ENCODE results near the gene MORC1.

The MORC1 gene

DNA sequence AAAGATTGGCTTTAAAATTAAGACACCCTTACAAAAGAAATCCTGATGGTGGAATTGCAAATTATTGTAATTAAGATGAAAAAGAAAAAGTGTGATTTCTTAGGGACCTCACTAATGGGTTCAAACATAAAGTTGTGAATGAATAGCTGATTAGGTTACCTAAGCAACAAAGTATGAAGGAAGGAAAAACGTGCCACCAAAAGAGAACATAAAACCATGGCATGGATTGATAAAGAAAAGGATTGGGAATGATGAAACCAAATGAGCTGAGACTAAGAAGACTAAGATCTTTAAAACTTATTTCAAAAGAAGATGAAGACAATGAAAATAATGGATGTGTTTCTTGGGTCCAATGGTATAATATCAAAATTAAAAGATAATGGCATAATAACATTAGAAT is 132.1 kb downstream of the MORC1 start:
- DNase-seq (ENCODE audit: low read depth), result no peak
- TF ChIP-seq, protein P1, sequence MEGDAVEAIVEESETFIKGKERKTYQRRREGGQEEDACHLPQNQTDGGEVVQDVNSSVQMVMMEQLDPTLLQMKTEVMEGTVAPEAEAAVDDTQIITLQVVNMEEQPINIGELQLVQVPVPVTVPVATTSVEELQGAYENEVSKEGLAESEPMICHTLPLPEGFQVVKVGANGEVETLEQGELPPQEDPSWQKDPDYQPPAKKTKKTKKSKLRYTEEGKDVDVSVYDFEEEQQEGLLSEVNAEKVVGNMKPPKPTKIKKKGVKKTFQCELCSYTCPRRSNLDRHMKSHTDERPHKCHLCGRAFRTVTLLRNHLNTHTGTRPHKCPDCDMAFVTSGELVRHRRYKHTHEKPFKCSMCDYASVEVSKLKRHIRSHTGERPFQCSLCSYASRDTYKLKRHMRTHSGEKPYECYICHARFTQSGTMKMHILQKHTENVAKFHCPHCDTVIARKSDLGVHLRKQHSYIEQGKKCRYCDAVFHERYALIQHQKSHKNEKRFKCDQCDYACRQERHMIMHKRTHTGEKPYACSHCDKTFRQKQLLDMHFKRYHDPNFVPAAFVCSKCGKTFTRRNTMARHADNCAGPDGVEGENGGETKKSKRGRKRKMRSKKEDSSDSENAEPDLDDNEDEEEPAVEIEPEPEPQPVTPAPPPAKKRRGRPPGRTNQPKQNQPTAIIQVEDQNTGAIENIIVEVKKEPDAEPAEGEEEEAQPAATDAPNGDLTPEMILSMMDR (IDR thresholded peaks at IDR 0.05; ENCODE audit: control insufficient read depth, insufficient read depth, low read depth, low read length, missing control alignments), result no peak

DNA sequence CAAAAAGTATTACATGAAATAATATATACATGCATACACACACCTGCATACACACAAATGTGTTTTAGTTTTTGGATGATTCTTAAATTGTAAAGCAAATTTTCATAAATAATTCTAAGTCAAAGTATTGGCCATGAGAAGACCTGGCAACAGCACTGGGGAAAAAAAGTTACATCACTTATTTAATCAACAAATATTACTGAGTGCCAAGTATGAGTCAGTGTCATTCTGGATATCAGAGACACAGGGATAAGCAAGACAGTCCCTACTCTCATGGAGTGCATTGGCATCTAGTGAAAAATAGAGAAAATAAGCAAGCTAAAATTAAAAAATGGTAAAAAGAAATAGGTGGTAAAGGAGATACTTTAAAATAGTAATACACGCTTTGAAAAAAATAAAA is 134.9 kb downstream of the MORC1 start:
- TF ChIP-seq, protein P1 (IDR thresholded peaks at IDR 0.05; ENCODE audit: control insufficient read depth, insufficient read depth, low read depth, low read length, missing control alignments), result no peak
- no peak for DNase-seq (ENCODE audit: low read depth)
- H3K4me3 ChIP-seq (ENCODE audit: control insufficient read depth, low read depth, low read length), result no peak overlapping the region

More for the DNA sequence above, 132.1 kb downstream of the MORC1 start:
- H3K4me3 ChIP-seq (ENCODE audit: control insufficient read depth, low read depth, low read length), result no peak overlapping the region

DNA sequence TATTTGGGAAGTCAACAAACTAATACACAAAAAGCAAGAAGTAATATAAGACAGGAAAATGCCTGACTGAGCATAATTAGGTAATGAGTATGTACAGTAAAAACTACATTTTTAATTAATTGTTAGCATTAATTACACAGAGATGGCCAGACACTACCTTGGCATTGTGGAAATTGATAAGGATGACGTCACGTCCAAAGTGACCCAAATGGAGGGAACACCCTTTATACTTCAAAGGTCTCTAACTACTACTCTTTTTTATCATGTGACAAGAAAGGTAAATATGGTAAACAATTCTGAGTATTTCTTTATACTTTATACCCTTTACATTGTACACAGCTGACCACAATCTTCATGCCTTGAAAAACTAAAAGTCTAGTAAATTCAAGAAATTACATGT is 141.9 kb downstream of the MORC1 start:
- no peak overlapping the region for H3K4me3 ChIP-seq (ENCODE audit: control insufficient read depth, low read depth, low read length)
- TF ChIP-seq, protein P1 (IDR thresholded peaks at IDR 0.05; ENCODE audit: control insufficient read depth, insufficient read depth, low read depth, low read length, missing control alignments), result no peak
- DNase-seq (ENCODE audit: low read depth), result no peak

- H3K4me3 ChIP-seq (ENCODE audit: control insufficient read depth, low read depth, low read length), result no peak overlapping the region
- no peak for DNase-seq (ENCODE audit: low read depth)
- TF ChIP-seq, protein P1 (IDR thresholded peaks at IDR 0.05; ENCODE audit: control insufficient read depth, insufficient read depth, low read depth, low read length, missing control alignments), result no peak
Measured at GRCh38 chr3:108973019-108973418, 144.9 kb downstream of the MORC1 start.

DNA sequence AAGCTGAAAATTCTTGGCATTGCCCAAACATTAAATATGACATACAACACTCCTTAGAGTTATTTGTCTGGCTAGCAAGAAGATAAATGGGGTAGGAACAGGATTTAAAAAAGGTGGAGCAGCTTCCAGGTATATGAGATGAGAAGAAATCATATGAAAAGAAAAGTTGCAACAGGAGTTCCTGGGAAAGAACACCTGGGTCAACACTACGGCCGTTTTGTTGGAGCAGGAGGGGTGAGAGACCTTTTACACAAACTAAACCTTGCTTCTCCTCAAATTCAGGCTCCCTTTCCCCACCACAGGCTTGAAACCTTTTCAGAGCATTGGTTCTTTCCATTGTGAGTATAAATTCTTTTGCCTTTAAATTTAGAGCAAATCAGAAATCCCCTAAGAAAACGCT is 145.5 kb downstream of the MORC1 start:
- DNase-seq (ENCODE audit: low read depth), result no peak
- TF ChIP-seq, protein P1 (IDR thresholded peaks at IDR 0.05; ENCODE audit: control insufficient read depth, insufficient read depth, low read depth, low read length, missing control alignments), result no peak
- H3K4me3 ChIP-seq (ENCODE audit: control insufficient read depth, low read depth, low read length), result no peak overlapping the region

GRCh38 chr3:108970561-108970960 is 147.4 kb downstream of the MORC1 start:
- TF ChIP-seq, protein P1 (IDR thresholded peaks at IDR 0.05; ENCODE audit: control insufficient read depth, insufficient read depth, low read depth, low read length, missing control alignments), result no peak
- H3K4me3 ChIP-seq (ENCODE audit: control insufficient read depth, low read depth, low read length), result no peak overlapping the region
- DNase-seq (ENCODE audit: low read depth), result no peak

- DNase-seq (ENCODE audit: low read depth), result no peak
- TF ChIP-seq, protein P1 (IDR thresholded peaks at IDR 0.05; ENCODE audit: control insufficient read depth, insufficient read depth, low read depth, low read length, missing control alignments), result no peak
- H3K4me3 ChIP-seq (ENCODE audit: control insufficient read depth, low read depth, low read length), result no peak overlapping the region
Measured at GRCh38 chr3:108966773-108967172, 151.2 kb downstream of the MORC1 start.
